Right atrium auricular region (tissue), 2 donors: Measurements from ENCODE around the gene SCLY. TPM values are rescaled to one million over a fixed set of nuclear protein-coding genes. Genes with fewer than 3 reads are reported as not detected.
A peak's percentile ranks its signal among the peaks of the same experiment; 100 is the strongest.
"Not testable (repeated sequence)": the region's sequence is repeated elsewhere in the genome, so short reads cannot be mapped to it uniquely, and the experiment has no call there.

ENCODE experiments used
- DNase-seq: peaks from one replicate; pipeline ENCODE4 v3.0.0-alpha.2; 2019; ENCODE audit warnings: low spot score
- H3K27ac ChIP-seq, 2 donors: fragments of 200-600 bp; sonication (generic); 1 replicate in 1 of 2; 2 replicates in 1 of 2; pipeline ENCODE4 v1.5.1; 2016 to 2019
- H3K27me3 ChIP-seq, 2 donors: fragments of 200-600 bp; sonication (generic); one replicate each; pipeline versions ENCODE4 v1.5.1 to v1.6.0; 2017 to 2019
- H3K36me3 ChIP-seq: fragments of 200-600 bp; sonication (generic); one replicate; pipeline ENCODE4 v1.5.1; 2016
- H3K4me1 ChIP-seq, 2 donors: fragments of 200-600 bp; sonication (generic); one replicate each; pipeline versions ENCODE4 v1.5.1 to v1.6.0; 2017 to 2019
- H3K4me3 ChIP-seq, 2 donors: fragments of 200-600 bp; sonication (generic); 1 replicate in 1 of 2; 2 replicates in 1 of 2; pipeline ENCODE4 v1.5.1; 2017 to 2019; ENCODE audit warnings: mild to moderate bottlenecking in 1 of 2, moderate library complexity in 1 of 2
- H3K9me3 ChIP-seq, 2 donors: fragments of 200-600 bp; sonication (generic); one replicate each; pipeline ENCODE4 v1.5.1; 2019
- CTCF ChIP-seq, 2 donors: fragments of 200-600 bp; sonication (generic); IDR thresholded peaks; one replicate each; pipeline ENCODE4 v1.5.1; 2019; ENCODE audit warnings: antibody characterized with exemption in 2 of 2
- total RNA-seq, 2 donors: library from RNA; depleted of rRNA; stranded (reverse); fragments of >200 nt; gene quantifications; one replicate each; pipeline ENCODE4 v1.1.0, GENCODE V29; 2016

The SCLY gene
- total RNA-seq, 2 donors from 2014 or later = 6.5 to 11.3 TPM

GRCh38 chr2:238053191-238053776 is 7.5 kb upstream of the SCLY start:
- no peaks in the 10 kb centered on the region for H3K36me3 ChIP-seq

GRCh38 chr2:238055841-238056240 is 5.0 kb upstream of the SCLY start:
- DNase-seq = no peak
- H3K27me3 ChIP-seq = no peaks in the 10 kb centered on the region
- TF ChIP-seq CTCF (IDR thresholded peaks at IDR 0.05) = no peak
- no peak overlapping the region for H3K27ac ChIP-seq
- no peak overlapping the region for H3K4me3 ChIP-seq
- H3K36me3 ChIP-seq = no peaks in the 10 kb centered on the region
- H3K4me1 ChIP-seq = peaks cover 0 to 10% of the 10 kb centered on the region in 2 donors
- no peaks in the 10 kb centered on the region for H3K9me3 ChIP-seq

More at GRCh38 chr2:238053191-238053776, 7.5 kb upstream of the SCLY start:
- no peak for TF ChIP-seq CTCF (IDR thresholded peaks at IDR 0.05)
- Histone ChIP-seq H3K4me1 (peaks cover 0 to under 1% of the 10 kb centered on the region in 2 donors), H3K27ac (no peak overlapping the region), H3K9me3 (no peaks in the 10 kb centered on the region), H3K4me3 (no peak overlapping the region), H3K27me3 (no peaks in the 10 kb centered on the region)
- DNase-seq = no peak

- H3K36me3 ChIP-seq, H3K9me3 ChIP-seq, DNase-seq, H3K27ac ChIP-seq, H3K27me3 ChIP-seq, H3K4me3 ChIP-seq: not testable (repeated sequence)
- peaks cover 0 to 21% of the 10 kb centered on the region in 2 donors for H3K4me1 ChIP-seq
Observed at GRCh38 chr2:238057696-238058575, 2.9 kb upstream of the SCLY start.

- Histone ChIP-seq H3K4me1 (peaks cover 0 to 21% of the 10 kb centered on the region in 2 donors), H3K27me3 (no peaks in the 10 kb centered on the region), H3K9me3 (no peaks in the 10 kb centered on the region), H3K36me3 (no peaks in the 10 kb centered on the region), H3K27ac (peak overlapping the region in 1 of 2 donors; percentile 93), H3K4me3 (no peak overlapping the region)
- DNase-seq = peak; percentile 9
- TF ChIP-seq CTCF (IDR thresholded peaks at IDR 0.05) = no peak
Observed at GRCh38 chr2:238059505-238059904, 1.3 kb upstream of the SCLY start.

- H3K27me3 ChIP-seq = no peaks in the 10 kb centered on the region
- H3K4me1 ChIP-seq = peaks cover 0 to 21% of the 10 kb centered on the region in 2 donors
- H3K27ac ChIP-seq = peak overlapping the region; percentile 92 to 93
- H3K36me3 ChIP-seq = no peaks in the 10 kb centered on the region
- no peaks in the 10 kb centered on the region for H3K9me3 ChIP-seq
- H3K4me3 ChIP-seq = peak overlapping the region; percentile 91 to 92
- no peak for TF ChIP-seq CTCF (IDR thresholded peaks at IDR 0.05)
- peak; percentile 30 for DNase-seq
Observed at GRCh38 chr2:238060096-238060541, 682 bp upstream of the SCLY start.
